Kidney (tissue), 14 donors: Measurements from ENCODE around the gene RAB40A. TPM values are rescaled to one million over a fixed set of nuclear protein-coding genes. Genes with fewer than 3 reads are reported as not detected.

Source experiments
- DNase-seq, 5 donors: peaks; one replicate each; pipeline ENCODE4 v3.0.0-alpha.2; 2013 to 2020
- FAIRE-seq: peaks from 2 replicates; lab custom pipeline; 2012; peaks lifted over from hg19 to GRCh38; lab: Jason Lieb, UNC
- H3K27ac ChIP-seq, 2 donors: one replicate each; pipeline ENCODE4 v1.7.0; 2013; ENCODE audit warnings: low read depth in 2 of 2, low read length in 2 of 2, inconsistent platforms in 1 of 2
- H3K27me3 ChIP-seq: one replicate; pipeline ENCODE4 v1.7.1; 2013; ENCODE audit warnings: low read length, inconsistent platforms; ENCODE audit not compliant: control insufficient read depth, insufficient read depth
- H3K36me3 ChIP-seq, 3 donors: one replicate each; pipeline versions ENCODE4 v1.7.0 to v1.7.1; 2013; ENCODE audit warnings: low read length in 3 of 3, control low read depth in 1 of 3, inconsistent platforms in 1 of 3; ENCODE audit not compliant: insufficient read depth in 3 of 3, control insufficient read depth in 2 of 3
- H3K4me1 ChIP-seq, 3 donors: one replicate each; pipeline versions ENCODE4 v1.7.0 to v1.7.1; 2013; ENCODE audit warnings: low read length in 3 of 3, inconsistent platforms in 1 of 3, low read depth in 1 of 3; ENCODE audit not compliant: control insufficient read depth in 2 of 3, insufficient read depth in 2 of 3
- H3K4me3 ChIP-seq, 3 donors: one replicate each; pipeline versions ENCODE4 v1.7.0 to v1.8.1; 2013; ENCODE audit warnings: low read length in 3 of 3, control low read depth in 1 of 3, inconsistent platforms in 1 of 3
- H3K9ac ChIP-seq, 3 donors: one replicate each; pipeline versions ENCODE4 v1.7.0 to v1.7.1; 2013; ENCODE audit warnings: low read length in 3 of 3, control low read depth in 1 of 3, inconsistent platforms in 1 of 3
- H3K9me3 ChIP-seq, 3 donors: one replicate each; pipeline versions ENCODE4 v1.7.0 to v1.7.1; 2013; ENCODE audit warnings: low read length in 3 of 3, control low read depth in 1 of 3, inconsistent platforms in 1 of 3; ENCODE audit not compliant: control insufficient read depth in 2 of 3, insufficient read depth in 1 of 3
- intact Hi-C: fragments of 100-400 bp; cut with DNase I; formaldehyde crosslinking; loops from one replicate; pipeline ENCODE4 v1.11.1; 2022
- polyA plus RNA-seq: library from polyadenylated mRNA; stranded (reverse); fragments of 350-450 nt; fragmentation: Illumina TruSeq; extraction: RNeasy Lipid Tissue Mini Kit (QIAGEN cat#74804); gene quantifications from one replicate; pipeline ENCODE4 v1.2.3, GENCODE V29; 2014; ENCODE audit warnings: low read depth, low replicate concordance; ENCODE audit not compliant: insufficient read depth
- total RNA-seq: library from RNA; stranded (reverse); fragmentation: NEBNext Ultra II Directional; extraction: Animal tissue kit (Norgen Biotek cat#: 25700); gene quantifications from one replicate; pipeline ENCODE4 v1.2.1, GENCODE V29; 2021
- TF ChIP-seq, protein P1 (sequence below): IDR thresholded peaks from 3 replicates; pipeline ENCODE4 v1.5.1; 2012; ENCODE audit warnings: mild to moderate bottlenecking, moderate library complexity, borderline replicate concordance; ENCODE audit not compliant: insufficient read depth; ENCODE audit errors: extremely low read depth
- donor health status: control.
- donor health status: control.
- donor health status: control.
- donor health status: control.
- donor health status: control.
- donor health status: DM: yes; HTN: yes; CAD: no.
- donor health status: Normal renal cell carcinoma (clear cell type).

RAB40A gene
- total and polyA plus RNA-seq, 2 donors from 2014 or later: 1.4 TPM; not detected in 1

DNA sequence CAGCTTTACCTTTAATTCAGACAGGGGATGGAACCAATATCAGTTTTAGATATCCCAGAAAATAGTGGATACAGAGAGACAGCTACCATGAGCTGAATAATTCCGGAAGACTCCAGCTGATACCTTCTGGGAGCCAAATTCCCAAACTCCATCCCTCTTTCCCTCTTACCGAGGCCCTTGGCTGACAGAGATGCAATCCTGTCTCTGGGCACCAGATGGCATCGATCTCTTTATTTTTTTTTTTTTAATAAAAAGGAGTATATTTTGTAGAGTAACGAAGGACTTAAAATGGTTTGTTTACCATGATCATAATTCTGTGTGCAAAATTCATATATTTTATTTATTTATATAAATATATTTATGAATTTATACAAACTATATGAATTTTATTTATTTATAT is 31.0 kb downstream of the RAB40A start:
- TF ChIP-seq, protein P1, sequence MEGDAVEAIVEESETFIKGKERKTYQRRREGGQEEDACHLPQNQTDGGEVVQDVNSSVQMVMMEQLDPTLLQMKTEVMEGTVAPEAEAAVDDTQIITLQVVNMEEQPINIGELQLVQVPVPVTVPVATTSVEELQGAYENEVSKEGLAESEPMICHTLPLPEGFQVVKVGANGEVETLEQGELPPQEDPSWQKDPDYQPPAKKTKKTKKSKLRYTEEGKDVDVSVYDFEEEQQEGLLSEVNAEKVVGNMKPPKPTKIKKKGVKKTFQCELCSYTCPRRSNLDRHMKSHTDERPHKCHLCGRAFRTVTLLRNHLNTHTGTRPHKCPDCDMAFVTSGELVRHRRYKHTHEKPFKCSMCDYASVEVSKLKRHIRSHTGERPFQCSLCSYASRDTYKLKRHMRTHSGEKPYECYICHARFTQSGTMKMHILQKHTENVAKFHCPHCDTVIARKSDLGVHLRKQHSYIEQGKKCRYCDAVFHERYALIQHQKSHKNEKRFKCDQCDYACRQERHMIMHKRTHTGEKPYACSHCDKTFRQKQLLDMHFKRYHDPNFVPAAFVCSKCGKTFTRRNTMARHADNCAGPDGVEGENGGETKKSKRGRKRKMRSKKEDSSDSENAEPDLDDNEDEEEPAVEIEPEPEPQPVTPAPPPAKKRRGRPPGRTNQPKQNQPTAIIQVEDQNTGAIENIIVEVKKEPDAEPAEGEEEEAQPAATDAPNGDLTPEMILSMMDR: no peak

DNA sequence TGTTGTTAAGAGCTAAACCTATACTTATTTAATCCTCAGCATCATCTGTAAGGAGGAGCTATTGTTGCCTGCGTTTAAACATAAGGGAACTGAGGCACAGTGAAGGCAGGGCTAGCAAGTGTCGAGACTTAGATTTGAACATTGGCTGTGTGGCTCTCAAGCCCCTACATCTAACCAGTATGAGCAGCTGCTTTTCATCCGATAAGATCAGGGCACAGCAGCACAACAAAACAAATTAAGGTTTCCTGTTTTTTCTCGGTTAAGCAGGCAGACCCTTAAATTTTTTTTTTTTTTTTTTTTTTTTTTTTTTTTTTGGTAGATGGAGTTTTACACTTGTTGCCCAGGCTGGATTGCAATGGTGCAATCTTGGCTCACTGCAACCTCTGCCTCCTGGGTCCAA is 35.6 kb downstream of the RAB40A start:
- TF ChIP-seq, protein P1: no peak
- intact Hi-C loops: no loop called here
- Histone ChIP-seq H3K9me3 (no peaks in the 10 kb centered on the region), H3K27me3 (peaks cover 2% of the 10 kb centered on the region), H3K4me3 (no peak overlapping the region), H3K36me3 (no peaks in the 10 kb centered on the region), H3K27ac (no peak overlapping the region), H3K4me1 (no peaks in the 10 kb centered on the region), H3K9ac (no peak overlapping the region)
- DNase-seq (no peak), FAIRE-seq (no peak)

More for the DNA sequence above, 31.0 kb downstream of the RAB40A start:
- DNase-seq (peak in 2 of 5 donors; percentile 3 to 17), FAIRE-seq (no peak)
- Histone ChIP-seq H3K4me1 (no peaks in the 10 kb centered on the region), H3K4me3 (no peak overlapping the region), H3K27ac (no peak overlapping the region), H3K9me3 (no peaks in the 10 kb centered on the region), H3K27me3 (no peaks in the 10 kb centered on the region), H3K36me3 (no peaks in the 10 kb centered on the region), H3K9ac (no peak overlapping the region)
- intact Hi-C loops: no loop called here

DNA sequence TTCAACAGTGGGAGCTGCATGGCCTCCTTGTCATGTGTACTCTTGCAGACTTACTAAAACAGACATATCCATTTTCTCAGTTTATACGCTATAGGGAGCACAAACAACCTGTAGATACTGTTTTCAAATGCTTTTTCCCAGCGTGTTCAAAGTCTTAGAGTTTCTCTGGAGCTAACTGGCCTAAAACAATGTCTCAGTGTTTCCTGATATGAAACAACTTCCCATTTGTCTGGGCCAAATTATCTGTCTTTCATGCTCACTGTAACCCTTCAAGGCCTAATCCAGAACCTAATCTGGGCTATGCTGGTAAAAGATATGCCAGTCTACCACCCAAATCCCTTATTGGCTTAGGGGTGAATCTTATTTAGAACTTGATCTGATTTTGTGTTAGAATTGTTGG is 38.8 kb downstream of the RAB40A start:
- TF ChIP-seq, protein P1: no peak
- H3K9me3 ChIP-seq: no peaks in the 10 kb centered on the region
- H3K36me3 ChIP-seq: no peaks in the 10 kb centered on the region
- peaks cover 2% of the 10 kb centered on the region for H3K27me3 ChIP-seq
- no peak overlapping the region for H3K4me3 ChIP-seq
- no peak overlapping the region for H3K9ac ChIP-seq
- no peaks in the 10 kb centered on the region for H3K4me1 ChIP-seq
- no peak overlapping the region for H3K27ac ChIP-seq
- DNase-seq: no peak
- no peak for FAIRE-seq
- intact Hi-C loops: no loop called here

DNA sequence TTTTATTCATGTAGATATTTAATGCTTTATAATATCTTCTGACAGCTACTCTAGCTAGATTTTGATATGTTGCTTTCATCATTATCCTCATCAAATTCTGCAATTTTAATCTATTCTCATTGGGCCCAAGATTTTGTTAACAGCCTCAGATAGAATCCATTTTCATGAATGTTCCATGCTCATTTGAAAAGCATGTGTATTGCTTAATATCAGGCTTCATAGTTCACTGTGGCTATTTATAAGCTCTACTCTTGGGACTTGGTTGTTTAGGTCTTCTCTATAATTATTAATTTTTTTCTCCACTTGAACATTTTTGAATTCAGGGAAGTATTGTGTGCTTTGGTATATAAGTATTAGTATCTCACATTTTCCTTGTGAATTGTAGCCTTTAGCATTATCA is 41.8 kb downstream of the RAB40A start:
- H3K27me3 ChIP-seq: peaks cover 2% of the 10 kb centered on the region
- H3K4me1 ChIP-seq: no peaks in the 10 kb centered on the region
- H3K9ac ChIP-seq: no peak overlapping the region
- no peaks in the 10 kb centered on the region for H3K36me3 ChIP-seq
- TF ChIP-seq, protein P1: no peak
- intact Hi-C loops: no loop called here
- DNase-seq (no peak), FAIRE-seq (peak; percentile 49)
- H3K9me3 ChIP-seq: no peaks in the 10 kb centered on the region
- no peak overlapping the region for H3K27ac ChIP-seq
- H3K4me3 ChIP-seq: no peak overlapping the region
